ELR (cell line): ENCODE data around the gene SOX11.

Experiments used
- DNase-seq: peaks from one replicate; pipeline ENCODE4 v3.0.0-alpha.2; 2015; ENCODE audit warnings: low read depth

The SOX11 gene

DNA sequence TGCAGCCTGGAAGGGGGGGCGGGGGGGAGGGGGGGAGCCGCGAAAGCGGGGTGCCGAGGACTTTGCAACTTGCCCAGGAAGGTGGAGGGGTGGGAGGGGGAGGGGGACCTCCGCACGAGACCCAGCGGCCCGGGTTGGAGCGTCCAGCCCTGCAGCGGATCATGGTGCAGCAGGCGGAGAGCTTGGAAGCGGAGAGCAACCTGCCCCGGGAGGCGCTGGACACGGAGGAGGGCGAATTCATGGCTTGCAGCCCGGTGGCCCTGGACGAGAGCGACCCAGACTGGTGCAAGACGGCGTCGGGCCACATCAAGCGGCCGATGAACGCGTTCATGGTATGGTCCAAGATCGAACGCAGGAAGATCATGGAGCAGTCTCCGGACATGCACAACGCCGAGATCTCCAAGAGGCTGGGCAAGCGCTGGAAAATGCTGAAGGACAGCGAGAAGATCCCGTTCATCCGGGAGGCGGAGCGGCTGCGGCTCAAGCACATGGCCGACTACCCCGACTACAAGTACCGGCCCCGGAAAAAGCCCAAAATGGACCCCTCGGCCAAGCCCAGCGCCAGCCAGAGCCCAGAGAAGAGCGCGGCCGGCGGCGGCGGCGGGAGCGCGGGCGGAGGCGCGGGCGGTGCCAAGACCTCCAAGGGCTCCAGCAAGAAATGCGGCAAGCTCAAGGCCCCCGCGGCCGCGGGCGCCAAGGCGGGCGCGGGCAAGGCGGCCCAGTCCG lies 540 bp downstream of the SOX11 start:
- no peak for DNase-seq

DNA sequence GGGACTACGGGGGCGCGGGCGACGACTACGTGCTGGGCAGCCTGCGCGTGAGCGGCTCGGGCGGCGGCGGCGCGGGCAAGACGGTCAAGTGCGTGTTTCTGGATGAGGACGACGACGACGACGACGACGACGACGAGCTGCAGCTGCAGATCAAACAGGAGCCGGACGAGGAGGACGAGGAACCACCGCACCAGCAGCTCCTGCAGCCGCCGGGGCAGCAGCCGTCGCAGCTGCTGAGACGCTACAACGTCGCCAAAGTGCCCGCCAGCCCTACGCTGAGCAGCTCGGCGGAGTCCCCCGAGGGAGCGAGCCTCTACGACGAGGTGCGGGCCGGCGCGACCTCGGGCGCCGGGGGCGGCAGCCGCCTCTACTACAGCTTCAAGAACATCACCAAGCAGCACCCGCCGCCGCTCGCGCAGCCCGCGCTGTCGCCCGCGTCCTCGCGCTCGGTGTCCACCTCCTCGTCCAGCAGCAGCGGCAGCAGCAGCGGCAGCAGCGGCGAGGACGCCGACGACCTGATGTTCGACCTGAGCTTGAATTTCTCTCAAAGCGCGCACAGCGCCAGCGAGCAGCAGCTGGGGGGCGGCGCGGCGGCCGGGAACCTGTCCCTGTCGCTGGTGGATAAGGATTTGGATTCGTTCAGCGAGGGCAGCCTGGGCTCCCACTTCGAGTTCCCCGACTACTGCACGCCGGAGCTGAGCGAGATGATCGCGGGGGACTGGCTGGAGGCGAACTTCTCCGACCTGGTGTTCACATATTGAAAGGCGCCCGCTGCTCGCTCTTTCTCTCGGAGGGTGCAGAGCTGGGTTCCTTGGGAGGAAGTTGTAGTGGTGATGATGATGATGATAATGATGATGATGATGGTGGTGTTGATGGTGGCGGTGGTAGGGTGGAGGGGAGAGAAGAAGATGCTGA lies 1.4 kb downstream of the SOX11 start:
- no peak for DNase-seq

GRCh38 chr2:5694306-5694705 lies 2.1 kb downstream of the SOX11 start:
- DNase-seq: no peak

DNA sequence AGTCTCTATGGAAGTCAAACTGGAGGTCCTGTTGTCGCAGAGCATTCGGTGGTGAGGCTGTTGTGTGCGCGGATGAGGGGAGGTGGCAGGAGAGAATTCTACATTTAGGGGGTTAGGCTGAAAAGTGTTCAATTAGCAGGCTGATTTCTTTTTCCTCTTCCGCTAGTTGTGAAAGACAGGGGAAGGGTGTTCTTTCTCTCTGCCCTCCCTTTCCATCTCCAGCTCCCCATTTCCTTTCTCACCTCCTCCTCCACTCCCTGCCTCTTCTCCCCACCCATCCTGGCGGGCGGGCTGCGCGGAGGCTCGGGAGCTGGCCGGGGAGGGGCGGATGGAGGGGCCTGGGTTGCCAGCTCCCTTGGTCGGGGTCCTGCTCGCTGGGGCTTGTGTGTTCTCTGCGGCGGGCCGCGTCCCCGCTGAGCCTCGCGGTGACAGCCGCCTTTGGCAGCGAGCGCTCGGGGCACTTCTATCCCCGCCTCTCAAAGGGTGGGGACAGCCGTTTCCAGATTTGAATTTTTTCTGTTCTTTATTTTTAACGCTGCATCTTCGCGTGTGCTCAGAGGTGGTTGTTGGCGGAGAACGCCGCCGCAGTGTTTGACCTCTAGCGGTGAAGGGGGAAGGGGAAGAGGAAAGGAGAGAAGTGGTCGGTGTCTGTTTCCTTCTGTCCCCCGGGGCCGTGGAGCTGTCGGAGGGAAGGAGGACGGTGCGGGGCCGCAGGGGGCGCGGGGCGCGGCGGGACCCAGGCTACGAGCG lies 3.6 kb downstream of the SOX11 start:
- no peak for DNase-seq

DNA sequence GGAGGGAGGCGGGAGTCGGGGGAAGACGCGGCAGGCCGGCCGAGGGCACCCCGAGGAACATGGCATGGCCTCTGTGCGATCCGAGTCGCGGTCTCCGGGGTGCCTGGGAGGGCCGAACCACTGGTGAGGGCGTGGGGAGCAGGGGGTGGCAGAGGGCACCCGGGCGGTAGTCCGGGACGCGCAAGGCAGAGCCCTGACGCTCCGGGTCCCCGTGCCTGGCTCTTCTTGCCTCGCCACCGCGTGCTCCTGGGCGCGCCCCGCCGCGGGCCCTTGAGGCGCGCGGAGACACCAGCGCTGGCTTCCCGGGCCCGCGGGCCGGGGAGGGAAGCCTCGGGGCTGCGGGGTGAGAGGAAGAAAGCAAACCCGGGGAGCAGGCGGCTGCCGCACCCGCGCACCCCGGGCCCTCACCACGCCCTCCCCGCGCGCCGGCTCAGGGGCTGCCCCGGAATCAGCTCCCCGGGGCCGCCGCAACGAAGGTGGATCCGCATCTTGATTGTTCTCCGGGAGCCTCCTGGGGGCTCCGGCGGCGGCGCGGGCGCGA lies 4.3 kb downstream of the SOX11 start:
- DNase-seq: no peak

GRCh38 chr2:5696945-5697521 lies 4.8 kb downstream of the SOX11 start:
- no peak for DNase-seq

GRCh38 chr2:5697562-5697961 lies 5.4 kb downstream of the SOX11 start:
- DNase-seq: no peak

GRCh38 chr2:5698134-5698533 lies 6.0 kb downstream of the SOX11 start:
- no peak for DNase-seq

GRCh38 chr2:5699963-5700362 lies 7.8 kb downstream of the SOX11 start:
- DNase-seq: no peak

DNA sequence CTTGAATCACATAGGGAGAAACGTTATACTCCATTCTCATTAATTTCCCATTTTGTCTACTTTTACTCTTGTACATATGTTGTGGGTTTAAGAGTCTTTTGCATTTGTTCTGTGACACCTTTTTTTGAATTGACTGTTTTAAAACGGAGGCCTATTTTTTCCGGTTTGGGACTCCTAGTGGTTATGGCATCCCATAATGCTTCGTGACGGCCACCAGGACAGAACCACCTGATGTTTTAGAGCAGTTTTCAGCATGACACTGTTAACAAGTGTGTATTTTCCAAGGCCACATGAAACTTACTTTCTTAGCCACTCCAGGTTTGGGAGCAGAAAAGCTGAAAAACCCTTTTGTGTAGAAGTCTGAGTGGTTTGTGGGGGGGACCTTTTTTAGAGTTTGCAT lies 8.4 kb downstream of the SOX11 start:
- DNase-seq: no peak

DNA sequence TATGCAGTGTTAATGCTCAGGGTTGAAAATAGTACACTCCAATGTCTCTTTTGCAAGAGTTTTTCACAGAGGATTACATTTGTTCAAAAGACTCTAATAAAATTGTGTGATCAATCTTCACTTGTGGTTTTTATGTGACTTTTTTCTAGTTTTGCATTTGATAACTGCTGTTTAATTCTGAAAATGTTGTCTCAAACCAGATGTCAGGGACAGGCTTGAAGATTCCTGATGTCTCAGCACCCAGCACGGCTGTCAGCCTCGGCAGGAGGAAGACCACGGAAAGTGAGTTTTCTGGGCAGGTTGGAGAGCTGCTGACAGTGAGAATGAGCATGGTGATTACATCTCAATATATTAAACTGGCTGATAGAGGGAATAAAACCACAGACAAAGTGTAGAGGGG lies 9.1 kb downstream of the SOX11 start:
- no peak for DNase-seq

GRCh38 chr2:5703166-5703565 lies 11.0 kb downstream of the SOX11 start:
- no peak for DNase-seq

DNA sequence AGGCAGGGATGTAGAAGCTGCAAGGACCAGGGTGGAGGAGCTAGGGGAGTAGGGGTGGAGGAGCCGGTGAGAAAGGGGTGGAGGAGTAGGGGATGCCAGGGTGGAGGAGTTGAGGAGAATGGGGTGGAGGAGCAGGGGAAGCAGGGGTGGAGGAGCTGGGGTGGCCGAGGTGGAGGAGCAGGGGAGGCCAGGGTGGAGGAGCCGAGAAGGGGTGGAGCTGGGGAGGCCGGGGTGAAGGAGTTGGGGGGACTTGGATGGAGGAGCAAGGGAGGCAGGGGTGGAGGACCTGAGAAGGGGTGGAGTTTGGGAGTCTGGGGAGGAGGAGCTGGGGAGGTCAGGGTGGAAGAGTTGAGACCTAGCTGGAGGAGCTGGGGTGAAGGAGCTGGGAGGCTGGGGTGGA lies 13.3 kb downstream of the SOX11 start:
- DNase-seq: no peak

DNA sequence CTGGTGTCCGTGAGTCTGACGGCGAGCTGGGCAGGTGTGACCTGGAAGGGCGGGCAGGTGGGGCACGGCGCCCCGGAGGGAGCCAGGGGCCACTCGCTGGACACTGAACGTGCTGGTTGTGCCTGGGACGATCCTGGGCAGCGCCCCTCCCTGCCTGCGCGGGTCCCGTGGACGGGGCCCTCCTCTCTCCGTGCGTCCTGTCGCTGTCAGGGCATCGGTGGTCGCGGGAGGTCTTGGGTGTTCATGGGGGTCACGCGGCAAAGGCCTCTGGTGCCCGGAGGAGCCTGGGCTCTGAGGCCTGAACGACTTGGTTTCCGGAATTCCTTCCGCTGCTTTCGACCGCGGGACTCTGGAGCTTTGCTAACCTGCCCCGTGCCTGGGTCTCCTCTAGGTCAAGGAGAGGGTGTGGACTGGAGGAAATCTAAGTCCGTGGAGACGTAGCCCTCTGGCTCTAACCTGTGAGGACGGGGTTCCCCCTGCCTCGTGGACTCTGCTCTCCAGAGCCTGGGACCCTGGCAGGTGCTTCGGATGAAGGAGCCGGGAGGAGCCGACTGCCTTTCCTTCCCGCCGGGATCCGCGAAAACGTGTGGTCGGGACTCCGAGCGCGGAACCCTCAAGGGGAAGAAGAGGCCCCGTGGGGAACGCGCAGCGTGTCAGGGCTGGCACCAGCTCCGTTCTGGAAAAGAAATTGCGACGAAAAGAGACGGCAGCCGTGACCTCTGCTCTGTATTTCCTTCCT lies 14.7 kb downstream of the SOX11 start:
- no peak for DNase-seq

DNA sequence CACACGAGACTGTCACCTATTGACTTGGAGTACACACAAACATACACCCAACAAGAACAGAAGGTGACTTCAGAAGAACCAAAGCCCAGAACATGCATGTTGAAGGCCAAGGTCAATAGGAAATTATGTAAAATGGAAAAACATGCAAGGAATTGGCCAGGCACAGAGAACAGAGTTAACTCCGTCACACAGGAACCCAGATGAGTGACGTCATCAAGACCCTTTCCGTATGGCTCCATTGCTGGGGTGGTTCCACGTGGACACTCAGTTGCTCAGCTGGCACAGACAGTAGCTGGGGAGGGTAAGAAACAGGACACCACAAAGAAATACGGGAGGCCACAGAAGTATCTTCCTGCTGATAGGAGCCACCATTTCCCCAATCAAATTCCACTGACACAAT lies 18.4 kb downstream of the SOX11 start:
- DNase-seq: no peak

DNA sequence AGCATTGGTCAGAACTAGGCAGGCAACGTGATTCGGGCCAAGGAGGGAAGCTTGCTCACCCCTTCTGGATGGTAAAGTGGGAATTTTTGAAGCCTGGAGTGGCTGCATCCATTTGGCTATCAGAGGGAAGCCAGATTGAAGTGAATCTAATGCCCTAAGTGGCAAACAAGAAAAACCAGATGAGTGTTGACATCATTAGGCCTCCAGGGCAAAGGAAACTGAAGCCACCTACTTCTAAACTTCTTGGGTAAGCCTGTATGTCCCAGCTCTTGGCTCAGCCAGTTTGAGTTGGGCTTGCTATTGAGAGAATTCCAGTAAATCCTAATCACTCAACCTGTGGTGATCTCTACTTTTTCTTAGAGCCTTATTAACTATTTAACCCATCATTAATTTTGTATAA lies 20.9 kb downstream of the SOX11 start:
- DNase-seq: no peak

DNA sequence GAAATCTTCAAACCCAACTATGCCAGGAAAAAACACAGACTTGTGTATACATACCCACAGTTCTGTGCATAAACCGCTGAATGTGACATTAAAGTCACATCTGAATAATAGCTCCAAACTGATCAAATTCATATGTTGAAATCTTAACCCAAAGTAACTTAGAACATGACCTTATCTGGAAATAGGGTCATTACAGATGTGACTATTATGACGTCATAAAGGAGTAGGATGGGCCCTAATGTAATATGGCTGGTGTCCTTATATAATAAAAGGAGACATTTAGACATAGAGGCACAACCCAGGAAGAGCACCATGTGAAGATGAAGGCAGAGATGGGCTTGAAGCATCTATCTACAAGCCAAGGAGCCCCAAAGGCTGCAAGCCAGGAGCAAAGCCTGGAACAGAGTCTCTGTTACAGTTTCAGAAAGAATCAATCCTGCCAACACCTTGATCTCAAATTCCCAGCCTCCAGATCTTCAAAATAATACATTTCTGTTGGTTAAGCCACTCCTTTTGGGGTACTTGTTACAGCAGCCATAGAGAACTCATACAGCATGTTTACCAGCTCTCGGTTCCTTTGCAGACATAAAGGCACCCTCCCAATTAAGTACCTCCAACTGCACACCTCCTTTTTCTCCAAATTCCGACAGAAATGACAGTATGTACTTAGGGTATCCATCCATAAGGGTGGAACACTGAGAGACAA lies 27.6 kb downstream of the SOX11 start:
- DNase-seq: no peak

DNA sequence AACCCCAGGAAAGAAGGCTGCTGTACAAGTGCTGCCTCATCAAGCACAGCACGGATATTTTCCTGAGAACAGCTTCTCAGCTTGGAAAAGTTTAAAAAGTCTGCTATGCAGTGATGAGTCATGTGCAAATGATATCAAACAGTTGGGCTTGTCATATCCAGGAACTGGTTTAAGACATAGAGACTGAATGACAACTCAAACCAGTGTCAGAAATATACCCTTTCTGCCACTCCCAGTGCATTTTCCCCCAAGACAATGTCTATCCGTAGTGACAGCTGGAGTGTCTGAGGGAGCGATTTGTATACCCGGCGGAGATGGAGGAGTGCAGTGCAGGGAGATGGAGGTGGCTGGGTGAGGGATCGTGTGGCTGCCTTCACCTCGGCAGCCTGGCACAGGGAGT lies 28.2 kb downstream of the SOX11 start:
- no peak for DNase-seq

DNA sequence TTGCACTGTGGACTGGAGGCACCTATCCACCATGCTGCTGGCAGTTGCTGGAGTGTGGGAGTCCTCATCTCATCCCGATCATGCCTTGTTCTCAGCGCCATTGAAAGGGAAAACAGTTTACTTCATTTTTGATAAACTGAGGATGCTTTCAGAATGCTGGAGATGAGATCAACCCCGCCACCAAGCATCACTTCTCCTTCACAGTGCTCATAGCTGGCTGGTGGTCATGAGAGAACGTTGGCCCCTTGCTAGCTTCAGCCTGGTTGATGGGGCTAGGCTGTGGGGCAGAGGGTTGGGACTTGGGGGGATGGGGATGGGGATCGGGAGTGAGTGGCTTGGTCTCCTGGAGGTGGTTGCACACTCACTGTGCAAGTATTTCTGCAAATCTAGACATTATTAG lies 30.1 kb downstream of the SOX11 start:
- DNase-seq: no peak

DNA sequence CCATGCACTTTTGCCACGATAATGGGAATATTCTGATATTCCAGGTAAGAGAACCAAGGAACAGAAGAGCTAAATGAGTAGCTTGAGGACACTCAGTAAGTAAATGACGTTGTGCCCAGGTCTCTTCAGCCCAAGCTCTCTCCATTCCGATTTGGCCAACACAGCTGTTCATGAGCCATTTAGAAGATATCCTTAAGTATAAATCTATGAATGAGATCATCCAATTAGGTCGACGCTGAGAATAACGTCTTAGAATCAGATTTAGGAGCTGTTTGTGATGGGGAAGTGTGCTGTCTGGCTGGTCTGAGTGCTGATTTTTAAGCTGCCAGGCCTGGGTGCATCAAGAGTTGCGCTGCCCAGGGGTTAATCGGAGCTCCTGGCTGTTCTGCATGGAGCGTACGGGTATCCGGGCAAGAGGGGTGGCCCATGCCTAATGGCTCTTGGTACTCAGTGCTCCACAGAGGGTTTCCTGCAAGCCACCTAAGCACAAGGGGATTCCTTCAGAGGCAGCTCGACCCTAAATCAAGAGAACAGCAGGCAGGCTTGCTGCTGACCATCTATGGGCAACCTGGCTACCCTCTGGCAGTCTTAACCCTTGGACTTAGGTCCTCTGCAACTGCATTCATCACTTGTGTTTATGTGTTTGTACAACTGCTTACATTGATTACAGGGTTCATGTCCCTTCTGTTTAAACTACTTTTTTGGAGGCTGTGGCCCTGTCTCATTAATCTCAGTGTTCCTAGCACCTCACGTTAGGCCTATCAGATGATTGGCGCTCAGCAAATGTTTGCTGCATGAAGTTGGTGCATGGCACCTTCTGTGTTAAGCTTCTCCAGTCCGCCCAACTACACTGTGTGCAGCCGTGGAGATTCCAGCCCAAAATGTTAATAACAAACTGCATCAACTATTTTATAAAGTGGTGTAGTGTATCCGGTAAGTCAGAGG lies 31.9 kb downstream of the SOX11 start:
- no peak for DNase-seq
